Suprapubic skin (tissue), 3 donors: Measurements from ENCODE around the gene CUBN.

Experiments used
- CTCF ChIP-seq, 2 donors: fragments of 200-600 bp in 1 of 2; fragments of 450-650 bp in 1 of 2; sonication (generic) in 1 of 2; IDR thresholded peaks; one replicate each; pipeline ENCODE4 v1.5.1; 2016 to 2019; ENCODE audit warnings: antibody characterized with exemption in 2 of 2, mild to moderate bottlenecking in 1 of 2, moderate library complexity in 1 of 2
- POLR2AphosphoS5 ChIP-seq, 3 donors: sonication (generic); formaldehyde crosslinking; IDR thresholded peaks; one replicate each; pipeline ENCODE4 v1.6.1; 2017; ENCODE audit warnings: antibody characterized with exemption in 3 of 3

- TF ChIP-seq POLR2AphosphoS5 (IDR thresholded peaks at IDR 0.05) (no peak), CTCF (IDR thresholded peaks at IDR 0.05) (no peak)
These were observed 24.5 kb upstream of the CUBN start for GRCh38 chr10:17154116-17154515.
